Astrocyte (in vitro differentiated cells and primary cell): ENCODE results near the gene C1orf122. TPM values are rescaled to one million over a fixed set of nuclear protein-coding genes. Genes with fewer than 3 reads are reported as not detected.

ENCODE experiments used
- DNase-seq: peaks from one replicate; pipeline ENCODE4 v3.0.0-alpha.2; 2010; ENCODE audit warnings: low read depth
- FAIRE-seq: peaks from 2 replicates; lab custom pipeline; 2011; peaks lifted over from hg19 to GRCh38; lab: Jason Lieb, UNC
- H2AFZ ChIP-seq: 2 replicates; pipeline ENCODE4 v1.6.0; 2012; ENCODE audit warnings: low read depth, low read length, inconsistent platforms
- H3K27ac ChIP-seq: 2 replicates; pipeline ENCODE4 v1.5.1; 2011; ENCODE audit warnings: low read depth, low read length, inconsistent platforms
- H3K27me3 ChIP-seq: 2 replicates; pipeline ENCODE4 v1.6.0; 2011; ENCODE audit warnings: low read length, inconsistent platforms; ENCODE audit not compliant: insufficient read depth
- H3K36me3 ChIP-seq: 2 replicates; pipeline ENCODE4 v1.5.1; 2011; ENCODE audit warnings: low read length, inconsistent platforms; ENCODE audit not compliant: insufficient read depth
- H3K4me1 ChIP-seq: 2 replicates; pipeline ENCODE4 v1.5.1; 2011; ENCODE audit warnings: low read length, inconsistent platforms; ENCODE audit not compliant: insufficient read depth
- H3K4me2 ChIP-seq: 2 replicates; pipeline ENCODE4 v1.6.0; 2012; ENCODE audit warnings: low read length, inconsistent platforms
- H3K4me3 ChIP-seq: 2 replicates; pipeline ENCODE4 v1.5.1; 2011; ENCODE audit warnings: low read depth, mild to moderate bottlenecking, low read length, inconsistent platforms; ENCODE audit not compliant: insufficient read depth
- H3K79me2 ChIP-seq: 2 replicates; pipeline ENCODE4 v1.6.0; 2012; ENCODE audit warnings: mild to moderate bottlenecking, low read length, inconsistent platforms; ENCODE audit not compliant: insufficient read depth
- H3K9ac ChIP-seq: 2 replicates; pipeline ENCODE4 v1.6.0; 2012; ENCODE audit warnings: mild to moderate bottlenecking, low read length, inconsistent platforms
- H3K9me3 ChIP-seq: 2 replicates; pipeline ENCODE4 v1.5.1; 2012; ENCODE audit warnings: low read depth, mild to moderate bottlenecking, low read length, inconsistent platforms; ENCODE audit not compliant: insufficient read depth
- H4K20me1 ChIP-seq: 2 replicates; pipeline ENCODE4 v1.6.0; 2012; ENCODE audit warnings: low read length, inconsistent platforms; ENCODE audit not compliant: insufficient read depth
- H3K27ac Mint-ChIP-seq: one replicate; pipeline ENCODE4 v1.8.0; 2021; ENCODE audit warnings: mild to moderate bottlenecking, mixed read lengths; ENCODE audit not compliant: unreplicated experiment
- H3K27me3 Mint-ChIP-seq: one replicate; pipeline ENCODE4 v1.8.0; 2021; ENCODE audit warnings: low read depth, mixed read lengths; ENCODE audit not compliant: unreplicated experiment
- H3K36me3 Mint-ChIP-seq: one replicate; pipeline ENCODE4 v1.8.0; 2021; ENCODE audit warnings: low read depth, mixed read lengths; ENCODE audit not compliant: unreplicated experiment
- H3K4me1 Mint-ChIP-seq: one replicate; pipeline ENCODE4 v1.8.0; 2021; ENCODE audit warnings: low read depth, mixed read lengths; ENCODE audit not compliant: unreplicated experiment
- H3K4me3 Mint-ChIP-seq: one replicate; pipeline ENCODE4 v1.8.0; 2021; ENCODE audit warnings: mild to moderate bottlenecking, moderate library complexity, mixed read lengths; ENCODE audit not compliant: unreplicated experiment
- H3K9me3 Mint-ChIP-seq: one replicate; pipeline ENCODE4 v1.8.0; 2021; ENCODE audit warnings: mild to moderate bottlenecking, mixed read lengths; ENCODE audit not compliant: unreplicated experiment
- CTCF ChIP-seq: IDR thresholded peaks from 2 replicates; pipeline ENCODE4 v1.5.1; 2011; ENCODE audit warnings: low read depth, mild to moderate bottlenecking, inconsistent platforms, low read length, moderate library complexity; ENCODE audit not compliant: insufficient read depth
- EZH2 ChIP-seq: IDR thresholded peaks from 2 replicates; pipeline ENCODE4 v1.6.1; 2012; ENCODE audit warnings: mild to moderate bottlenecking, low read length, inconsistent platforms; ENCODE audit not compliant: insufficient read depth
- total RNA-seq: library from RNA; stranded (reverse); gene quantifications from 2 replicates; pipeline ENCODE4 v1.2.1, GENCODE V29; 2021

C1orf122 gene
- total RNA-seq, 1 donor from 2014 or later, result 69.6 TPM

- no peaks in the 10 kb centered on the region for H3K9me3 ChIP-seq
- no peak overlapping the region for H3K4me2 ChIP-seq
- no peak overlapping the region for H3K27ac Mint-ChIP-seq
- no peak for TF ChIP-seq EZH2
- no peak for TF ChIP-seq CTCF
- H2AFZ ChIP-seq, result no peak overlapping the region
- H3K27ac ChIP-seq, result no peak overlapping the region
- H3K4me3 Mint-ChIP-seq, result no peak overlapping the region
- peaks cover 68% of the 10 kb centered on the region for H4K20me1 ChIP-seq
- no peak overlapping the region for H3K9ac ChIP-seq
- no peaks in the 10 kb centered on the region for H3K27me3 ChIP-seq
- peaks cover 89% of the 10 kb centered on the region for H3K79me2 ChIP-seq
- no peaks in the 10 kb centered on the region for H3K27me3 Mint-ChIP-seq
- peaks cover 15% of the 10 kb centered on the region for H3K36me3 Mint-ChIP-seq
- peaks cover 2% of the 10 kb centered on the region for H3K9me3 Mint-ChIP-seq
- DNase-seq, result no peak
- no peaks in the 10 kb centered on the region for H3K4me1 ChIP-seq
- no peak overlapping the region for H3K4me3 ChIP-seq
- H3K36me3 ChIP-seq, result peaks cover 10% of the 10 kb centered on the region
- H3K4me1 Mint-ChIP-seq, result peaks cover 2% of the 10 kb centered on the region
- no peak for FAIRE-seq
These were observed 44.2 kb downstream of the C1orf122 start for GRCh38 chr1:37851782-37852210.

- H3K4me3 Mint-ChIP-seq, result no peak overlapping the region
These were observed 45.6 kb downstream of the C1orf122 start for GRCh38 chr1:37853157-37853556.

More at GRCh38 chr1:37853157-37853556, 45.6 kb downstream of the C1orf122 start:
- FAIRE-seq, result no peak
- TF ChIP-seq EZH2, result no peak
- no peak for TF ChIP-seq CTCF
- Histone ChIP-seq H4K20me1 (peaks cover 64% of the 10 kb centered on the region), H3K27ac (no peak overlapping the region), H3K27me3 (no peaks in the 10 kb centered on the region), H3K9me3 (no peaks in the 10 kb centered on the region), H3K4me1 (no peaks in the 10 kb centered on the region), H2AFZ (no peak overlapping the region), H3K4me3 (no peak overlapping the region), H3K79me2 (peaks cover 90% of the 10 kb centered on the region), H3K9ac (no peak overlapping the region), H3K4me2 (no peak overlapping the region), H3K36me3 (peaks cover 18% of the 10 kb centered on the region)
- no peaks in the 10 kb centered on the region for H3K27me3 Mint-ChIP-seq
- H3K36me3 Mint-ChIP-seq, result peaks cover 15% of the 10 kb centered on the region
- DNase-seq, result no peak
- peaks cover 2% of the 10 kb centered on the region for H3K9me3 Mint-ChIP-seq
- peaks cover 3% of the 10 kb centered on the region for H3K4me1 Mint-ChIP-seq
- no peak overlapping the region for H3K27ac Mint-ChIP-seq
